SK-N-SH treated with all-trans-retinoic acid at 6 μM for 48 hours (cell line): Measurements from ENCODE around the gene DNAJC27.

Experiments
- ARNTL ChIP-seq: fragments of 450-650 bp; formaldehyde crosslinking; IDR thresholded peaks from 2 replicates; pipeline ENCODE4 v1.5.0; 2020; ENCODE audit warnings: low read depth, mild to moderate bottlenecking, moderate library complexity, borderline replicate concordance
- BACH2 ChIP-seq: fragments of 250-450 bp; sonication (Bioruptor Pico); IDR thresholded peaks from 2 replicates; pipeline ENCODE4 v1.9.0; 2021; ENCODE audit warnings: mild to moderate bottlenecking, borderline replicate concordance
- GLIS3 ChIP-seq: fragments of 250-450 bp; sonication (Bioruptor Pico); IDR thresholded peaks from 2 replicates; pipeline ENCODE4 v1.5.0; 2020; ENCODE audit warnings: mild to moderate bottlenecking, moderate library complexity
- OSR1 ChIP-seq: fragments of 250-450 bp; sonication (Bioruptor Pico); IDR thresholded peaks from 2 replicates; pipeline ENCODE4 v1.8.0; 2022; ENCODE audit warnings: moderate library complexity, mild to moderate bottlenecking, inconsistent platforms
- ZFP30 ChIP-seq: fragments of 450-650 bp; formaldehyde crosslinking; IDR thresholded peaks from 2 replicates; pipeline ENCODE4 v1.5.0; 2022; ENCODE audit warnings: mild to moderate bottlenecking, moderate library complexity
- ZNF70 ChIP-seq: fragments of 450-650 bp; formaldehyde crosslinking; IDR thresholded peaks from 2 replicates; pipeline ENCODE4 v1.5.0; 2020; ENCODE audit warnings: mild to moderate bottlenecking, moderate library complexity
- TF ChIP-seq, protein P1 (sequence below): fragments of 250-450 bp; sonication (Bioruptor Pico); IDR thresholded peaks from 2 replicates; pipeline ENCODE4 v1.5.1; 2020; ENCODE audit warnings: low read depth, mild to moderate bottlenecking, moderate library complexity
- TF ChIP-seq, protein P2 (sequence below): fragments of 250-450 bp; sonication (Bioruptor Pico); IDR thresholded peaks from 2 replicates; pipeline ENCODE4 v1.8.0; 2020; ENCODE audit warnings: mild to moderate bottlenecking, moderate library complexity, borderline replicate concordance

DNA sequence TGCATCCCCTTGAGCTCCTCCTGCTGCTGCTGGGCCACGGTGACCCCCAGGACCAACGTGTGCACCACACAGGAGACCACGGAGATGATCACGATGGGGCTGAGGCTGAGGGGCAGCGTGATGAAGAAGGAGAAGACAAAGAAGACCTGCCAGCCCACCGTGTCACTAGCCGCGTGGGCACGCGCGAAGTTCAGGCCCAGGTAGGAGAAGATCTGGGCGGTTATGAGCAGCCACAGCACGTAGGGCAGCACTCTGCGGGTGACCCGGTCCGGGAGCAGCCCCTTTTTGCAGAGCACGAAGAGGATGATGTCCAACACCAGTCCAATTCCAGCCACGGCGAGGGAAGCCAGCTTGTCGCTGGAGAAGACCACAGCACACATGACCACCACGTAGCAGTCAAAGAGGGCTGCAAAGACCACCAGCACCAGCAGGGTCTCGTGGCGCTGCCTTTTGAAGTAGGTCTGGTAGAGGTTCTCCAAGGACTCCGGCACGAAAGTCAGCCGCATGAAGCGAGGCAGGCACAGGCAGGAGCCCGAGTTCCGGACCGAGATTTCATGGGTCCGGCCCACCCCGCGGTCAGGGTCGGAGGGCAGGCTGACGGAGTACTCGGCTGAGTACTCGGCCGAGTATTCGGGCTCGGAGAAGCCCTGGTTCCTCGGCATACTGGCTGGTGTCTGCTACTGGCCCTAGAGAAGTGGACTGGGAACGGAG lies 53.3 kb downstream of the DNAJC27 start:
- TF ChIP-seq BACH2 (CRISPR knock-in tag): no peak
- TF ChIP-seq GLIS3 (CRISPR knock-in tag): no peak
- TF ChIP-seq ZNF70 (CRISPR knock-in tag): no peak
- TF ChIP-seq, protein P1, sequence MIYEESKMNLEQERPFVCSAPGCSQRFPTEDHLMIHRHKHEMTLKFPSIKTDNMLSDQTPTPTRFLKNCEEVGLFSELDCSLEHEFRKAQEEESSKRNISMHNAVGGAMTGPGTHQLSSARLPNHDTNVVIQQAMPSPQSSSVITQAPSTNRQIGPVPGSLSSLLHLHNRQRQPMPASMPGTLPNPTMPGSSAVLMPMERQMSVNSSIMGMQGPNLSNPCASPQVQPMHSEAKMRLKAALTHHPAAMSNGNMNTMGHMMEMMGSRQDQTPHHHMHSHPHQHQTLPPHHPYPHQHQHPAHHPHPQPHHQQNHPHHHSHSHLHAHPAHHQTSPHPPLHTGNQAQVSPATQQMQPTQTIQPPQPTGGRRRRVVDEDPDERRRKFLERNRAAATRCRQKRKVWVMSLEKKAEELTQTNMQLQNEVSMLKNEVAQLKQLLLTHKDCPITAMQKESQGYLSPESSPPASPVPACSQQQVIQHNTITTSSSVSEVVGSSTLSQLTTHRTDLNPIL (CRISPR knock-in tag): no peak
- TF ChIP-seq ARNTL (CRISPR knock-in tag): no peak
- TF ChIP-seq OSR1 (CRISPR knock-in tag): no peak
- TF ChIP-seq, protein P2, sequence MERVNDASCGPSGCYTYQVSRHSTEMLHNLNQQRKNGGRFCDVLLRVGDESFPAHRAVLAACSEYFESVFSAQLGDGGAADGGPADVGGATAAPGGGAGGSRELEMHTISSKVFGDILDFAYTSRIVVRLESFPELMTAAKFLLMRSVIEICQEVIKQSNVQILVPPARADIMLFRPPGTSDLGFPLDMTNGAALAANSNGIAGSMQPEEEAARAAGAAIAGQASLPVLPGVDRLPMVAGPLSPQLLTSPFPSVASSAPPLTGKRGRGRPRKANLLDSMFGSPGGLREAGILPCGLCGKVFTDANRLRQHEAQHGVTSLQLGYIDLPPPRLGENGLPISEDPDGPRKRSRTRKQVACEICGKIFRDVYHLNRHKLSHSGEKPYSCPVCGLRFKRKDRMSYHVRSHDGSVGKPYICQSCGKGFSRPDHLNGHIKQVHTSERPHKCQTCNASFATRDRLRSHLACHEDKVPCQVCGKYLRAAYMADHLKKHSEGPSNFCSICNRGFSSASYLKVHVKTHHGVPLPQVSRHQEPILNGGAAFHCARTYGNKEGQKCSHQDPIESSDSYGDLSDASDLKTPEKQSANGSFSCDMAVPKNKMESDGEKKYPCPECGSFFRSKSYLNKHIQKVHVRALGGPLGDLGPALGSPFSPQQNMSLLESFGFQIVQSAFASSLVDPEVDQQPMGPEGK (CRISPR knock-in tag): no peak
- no peak for TF ChIP-seq ZFP30 (CRISPR knock-in tag)
